NCI-H2171 (cell line): ENCODE measurements around the gene PDXK.

Experiments
- DNase-seq: peaks from one replicate; lab custom pipeline; 2025; lab: John Stamatoyannopoulos, UW

PDXK gene

DNA sequence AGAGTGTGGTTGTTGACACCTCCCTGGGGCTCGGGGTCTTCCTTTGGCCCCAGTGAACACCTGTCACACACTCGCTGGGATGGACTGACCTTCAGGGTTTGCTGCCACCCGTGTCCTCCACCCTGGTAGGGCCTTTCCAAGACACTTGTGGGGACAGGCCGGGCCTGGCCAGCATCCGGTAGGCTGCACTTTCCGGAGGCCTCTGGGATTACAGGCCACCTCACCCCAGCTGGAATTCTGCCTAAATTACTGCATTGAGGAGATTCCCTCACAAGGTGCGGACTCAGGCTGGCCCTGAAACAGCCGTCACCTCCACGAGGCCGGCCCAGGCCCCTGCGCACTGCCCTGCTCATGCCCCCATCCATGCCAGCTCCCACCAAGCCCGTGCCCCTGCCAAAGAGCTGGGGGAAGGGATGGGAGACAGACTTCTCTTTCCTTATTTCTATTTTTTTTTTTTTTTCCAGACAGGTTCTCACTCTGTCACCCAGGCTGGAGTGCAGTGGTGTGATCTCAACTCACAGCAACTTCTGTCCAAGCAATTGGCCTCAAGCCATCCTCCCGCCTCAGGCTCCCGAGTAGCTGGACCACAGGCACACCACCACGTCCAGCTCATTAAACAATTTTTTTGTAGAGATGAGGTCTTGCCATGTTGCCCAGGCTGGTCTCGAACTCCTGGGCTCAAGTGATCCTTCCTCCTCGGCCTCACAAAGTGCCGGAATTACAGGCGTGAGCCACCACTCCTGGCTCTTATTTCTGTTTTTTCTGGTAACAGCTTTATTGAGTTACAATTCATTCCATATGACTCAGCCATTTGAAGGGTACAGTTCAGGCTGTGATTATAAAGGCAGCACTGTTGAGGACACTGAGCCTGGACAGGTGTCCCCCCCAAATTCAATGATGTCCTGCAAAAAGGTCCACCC is 45.9 kb downstream of the PDXK start:
- no peak for DNase-seq

GRCh38 chr21:43766734-43767497 is 48.0 kb downstream of the PDXK start:
- DNase-seq = peak; percentile 23

DNA sequence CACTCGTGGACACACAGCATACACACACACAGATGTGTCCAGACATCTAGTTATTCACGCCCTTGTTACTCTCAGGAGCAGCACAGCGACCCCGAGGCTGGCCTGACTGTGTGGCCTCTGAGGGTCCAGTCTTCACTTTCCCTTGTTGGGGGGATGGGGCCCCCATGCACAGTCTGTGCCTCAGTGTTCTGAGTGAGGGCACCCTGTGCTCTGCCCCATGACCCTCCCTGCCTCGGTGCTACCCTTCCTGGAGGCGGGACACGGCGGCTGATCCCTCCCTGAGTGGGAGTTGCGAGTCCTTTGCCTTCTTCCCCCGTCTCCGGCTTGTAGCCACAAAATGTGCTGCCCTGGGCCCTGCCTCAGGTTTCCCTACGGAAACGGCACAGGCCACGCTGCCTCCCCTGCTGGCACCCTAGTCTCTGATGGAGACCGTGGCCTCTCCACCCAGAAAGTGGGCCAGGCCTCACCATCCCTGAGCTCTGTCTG is 48.6 kb downstream of the PDXK start:
- no peak for DNase-seq

GRCh38 chr21:43767984-43768867 is 49.3 kb downstream of the PDXK start:
- no peak for DNase-seq

DNA sequence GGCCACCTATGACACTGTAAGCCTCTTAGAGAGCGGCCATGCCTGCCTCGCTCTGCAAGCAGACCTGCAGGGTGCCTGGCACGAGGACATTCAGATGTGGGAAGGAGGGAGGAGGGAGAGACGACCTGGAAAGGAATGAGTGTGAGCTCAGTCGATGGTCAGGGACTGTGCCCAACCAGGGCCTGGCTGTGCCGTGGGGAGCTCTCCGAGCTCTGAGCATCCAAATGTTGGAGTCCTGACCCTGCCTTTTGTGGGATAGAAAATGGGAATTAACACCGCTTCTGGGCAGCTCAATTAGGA is 49.9 kb downstream of the PDXK start:
- no peak for DNase-seq

DNA sequence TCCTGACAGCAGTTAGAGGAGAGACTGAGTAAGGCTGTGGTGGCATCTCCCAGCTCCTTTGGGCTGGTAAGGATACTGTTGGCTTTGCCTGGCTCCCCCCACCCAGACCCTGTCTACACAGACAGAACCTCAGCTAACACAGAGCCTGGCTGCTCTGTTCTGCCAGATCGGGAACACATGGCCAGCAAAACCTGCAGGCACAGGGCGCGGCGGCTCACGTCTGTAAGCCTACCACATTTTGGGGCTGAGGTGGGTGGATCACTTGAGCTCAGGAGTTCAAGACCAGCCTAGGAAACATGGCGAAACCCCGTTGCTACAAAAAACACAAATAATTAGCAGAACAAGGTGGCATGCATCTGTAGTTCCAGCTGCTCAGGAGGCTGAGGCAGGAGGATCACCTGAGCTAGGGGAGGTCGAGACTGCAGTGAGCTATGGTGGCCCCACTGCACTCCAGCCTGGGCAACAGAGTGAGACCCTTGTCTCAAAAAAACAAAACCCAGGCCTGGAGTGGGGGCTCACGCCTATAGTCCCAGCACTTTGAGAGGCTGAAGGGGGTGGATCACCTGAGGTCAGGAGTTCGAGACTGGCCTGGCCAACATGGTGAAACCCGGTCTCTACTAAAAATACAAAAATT is 50.5 kb downstream of the PDXK start:
- DNase-seq = no peak

- DNase-seq = no peak
Measured at GRCh38 chr21:43770066-43770655, 51.2 kb downstream of the PDXK start.

- DNase-seq = no peak
Measured at GRCh38 chr21:43771199-43771675, 52.3 kb downstream of the PDXK start.

DNA sequence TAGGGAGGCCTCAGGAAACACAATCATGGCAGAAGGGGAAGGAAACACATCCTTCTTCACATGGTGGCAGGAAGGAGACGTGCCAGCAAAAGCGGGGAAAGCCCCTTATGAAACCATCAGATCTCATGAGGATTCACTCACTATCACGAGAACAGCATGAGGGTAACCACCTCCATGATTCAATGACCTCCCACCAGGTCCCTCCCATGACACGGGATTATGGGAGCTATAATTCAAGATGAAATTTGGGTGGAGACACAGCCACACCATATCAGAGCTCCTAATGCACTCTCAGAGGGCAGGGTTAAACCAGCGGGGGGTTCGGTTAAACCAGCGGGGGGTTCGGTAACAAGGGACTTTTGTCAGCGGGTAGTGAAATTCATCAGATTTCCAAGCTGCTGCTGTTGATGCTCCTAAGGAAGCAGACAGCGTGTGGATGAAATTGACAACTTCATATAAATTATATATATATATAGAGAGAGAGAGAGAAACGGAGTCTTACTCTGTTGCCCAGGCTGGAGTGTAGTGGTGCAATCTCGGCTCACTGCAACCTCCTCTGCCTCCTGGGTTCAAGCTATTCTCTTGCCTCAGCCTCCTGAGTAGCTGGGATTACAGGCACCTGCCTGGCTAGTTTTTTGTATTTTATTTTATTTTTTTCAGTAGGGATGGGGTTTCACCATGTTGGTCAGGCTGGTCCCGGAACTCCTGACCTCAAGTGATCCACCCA is 52.9 kb downstream of the PDXK start:
- no peak for DNase-seq

- no peak for DNase-seq
Measured at GRCh38 chr21:43772425-43772821, 53.5 kb downstream of the PDXK start.

GRCh38 chr21:43774163-43774562 is 55.2 kb downstream of the PDXK start:
- no peak for DNase-seq

- no peak for DNase-seq
Measured at GRCh38 chr21:43775190-43775589, 56.3 kb downstream of the PDXK start.

DNA sequence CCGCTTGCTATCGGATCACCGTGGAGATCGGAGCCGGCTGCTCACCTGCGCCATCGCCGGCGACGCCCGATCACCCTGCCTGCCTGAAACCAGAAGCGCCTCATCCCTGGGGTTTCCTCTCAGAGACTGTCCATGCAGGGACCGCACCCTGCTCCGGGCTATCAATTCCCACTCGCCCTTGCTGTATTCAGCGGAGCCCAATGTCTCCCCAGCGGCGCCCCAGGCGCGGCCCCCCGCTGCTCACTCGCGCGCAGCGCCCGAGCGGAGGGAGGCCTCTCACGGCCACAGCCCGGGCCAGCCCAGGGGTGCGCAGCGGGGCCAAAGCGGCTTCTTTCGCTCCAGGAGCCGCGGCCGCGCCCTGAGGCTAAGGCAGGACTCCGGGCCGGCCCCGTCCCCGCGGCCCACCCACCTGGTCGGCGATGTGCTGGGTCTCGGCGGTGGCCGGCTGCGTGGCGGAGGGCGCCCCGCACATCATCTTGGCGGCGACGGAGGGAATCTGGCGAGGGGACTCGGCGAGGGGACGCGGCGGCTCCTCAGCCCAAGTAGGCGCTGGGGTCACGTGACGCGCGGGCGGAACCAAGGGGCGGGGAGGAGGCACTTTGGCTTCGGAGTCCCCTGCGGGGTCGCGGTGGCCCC is 57.0 kb downstream of the PDXK start, which contains the start of gene CSTB:
Gene CSTB, minus strand, starts transcription at position 514 of the 636 bp plus-strand sequence. Its CDS starts 39 bp downstream, at position 475.
- DNase-seq = peak; percentile 76

GRCh38 chr21:43777953-43778352 is 59.0 kb downstream of the PDXK start:
- no peak for DNase-seq

DNA sequence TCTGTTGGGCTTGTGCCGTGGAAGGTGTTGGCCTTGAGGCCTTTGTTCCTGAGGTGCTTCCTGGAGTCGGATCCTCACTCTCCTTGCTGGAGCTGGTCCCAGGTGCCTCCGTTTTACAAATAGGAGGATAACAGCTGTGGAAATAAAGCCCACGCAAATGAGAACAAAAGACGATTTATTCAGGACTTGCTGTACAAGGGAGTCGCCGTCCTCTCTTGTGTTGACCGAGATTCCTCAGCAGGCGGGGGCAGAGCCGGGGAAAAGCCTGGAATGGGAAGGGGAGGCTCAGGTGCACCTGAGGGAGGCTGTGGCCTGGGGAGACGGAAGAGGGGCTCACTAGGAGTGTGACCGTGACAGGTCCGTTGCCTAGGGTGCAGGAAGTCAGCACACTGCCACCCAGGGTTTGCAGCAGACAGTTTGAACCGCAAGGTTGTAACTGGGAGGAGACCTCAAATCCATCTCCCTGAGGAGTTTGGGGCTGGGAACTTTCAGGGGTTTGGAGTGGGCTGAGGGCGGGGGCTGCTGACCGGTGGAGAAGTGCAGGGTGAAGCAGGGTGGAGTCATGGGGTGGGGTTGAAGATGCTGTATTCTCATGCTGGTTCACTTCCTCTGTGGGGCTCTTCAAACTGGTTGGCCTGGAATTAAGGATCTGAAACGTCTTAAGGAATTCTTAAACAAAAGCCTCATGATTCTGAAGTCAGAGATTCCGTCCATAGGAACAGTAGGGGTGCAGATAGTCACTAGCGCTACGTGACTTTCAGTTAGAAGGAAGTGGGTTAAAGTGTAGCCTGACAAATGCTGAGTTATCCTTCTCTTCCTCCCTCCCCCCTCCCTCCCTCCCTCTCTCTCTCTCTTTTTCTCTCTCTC is 59.8 kb downstream of the PDXK start:
- no peak for DNase-seq

- no peak for DNase-seq
Measured at GRCh38 chr21:43779660-43780059, 60.7 kb downstream of the PDXK start.

DNA sequence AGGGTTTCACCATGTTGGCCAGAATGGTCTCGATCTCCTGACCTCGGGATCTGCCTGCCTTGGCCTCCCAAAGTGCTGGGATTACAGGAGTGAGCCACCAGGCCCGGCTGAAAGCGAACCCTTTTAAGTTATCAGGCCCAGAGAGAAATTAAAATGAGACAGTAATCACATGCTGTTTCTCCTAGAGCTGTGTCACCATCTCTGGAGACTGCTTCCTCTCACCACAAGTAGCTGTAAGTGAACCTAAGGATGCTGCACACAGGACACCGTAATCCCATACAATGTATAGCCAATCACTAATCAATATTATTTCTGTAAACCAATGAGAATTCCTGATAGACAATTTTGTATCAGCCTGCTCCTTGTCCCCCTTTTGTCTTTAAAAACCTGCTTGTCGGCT is 62.9 kb downstream of the PDXK start:
- DNase-seq = no peak

- DNase-seq = no peak
Measured at GRCh38 chr21:43782431-43783097, 63.6 kb downstream of the PDXK start.
